Ectodermal cell (in vitro differentiated cells): Measurements from ENCODE around the gene NFKBIB.

Source experiments
- H3K27ac ChIP-seq: 2 replicates; pipeline ENCODE4 v1.7.0; 2013; ENCODE audit warnings: mild to moderate bottlenecking, low read depth, low read length; ENCODE audit not compliant: insufficient read depth, poor library complexity, severe bottlenecking
- H3K27me3 ChIP-seq: 2 replicates; pipeline ENCODE4 v1.7.0; 2013; ENCODE audit warnings: mild to moderate bottlenecking, low read length; ENCODE audit not compliant: insufficient read depth, control insufficient read depth, poor library complexity, severe bottlenecking
- H3K36me3 ChIP-seq: one replicate; pipeline ENCODE4 v1.7.0; 2013; ENCODE audit warnings: low read length; ENCODE audit not compliant: control insufficient read depth, insufficient read depth
- H3K4me1 ChIP-seq: one replicate; pipeline ENCODE4 v1.7.0; 2013; ENCODE audit warnings: low read length; ENCODE audit not compliant: control insufficient read depth, insufficient read depth
- H3K4me3 ChIP-seq: 2 replicates; pipeline ENCODE4 v1.7.0; 2013; ENCODE audit warnings: low read depth, low read length, control low read depth; ENCODE audit not compliant: insufficient read depth
- H3K9me3 ChIP-seq: 2 replicates; pipeline ENCODE4 v1.7.0; 2013; ENCODE audit warnings: mild to moderate bottlenecking, low read length, moderate library complexity; ENCODE audit not compliant: control insufficient read depth
- WGBS, 2 experiments: methylation state at CpG; one replicate each; pipeline ENCODE4 v1.1.7; 2013; ENCODE audit warnings: missing lambda C conversion rate in 2 of 2; 5-methylcytosine and 5-hydroxymethylcytosine counted together

NFKBIB gene

GRCh38 chr19:38889803-38890202 is 10.0 kb upstream of the NFKBIB start:
- Histone ChIP-seq H3K9me3 (no peaks in the 10 kb centered on the region), H3K27ac (no peak overlapping the region), H3K27me3 (no peaks in the 10 kb centered on the region), H3K4me3 (no peak overlapping the region), H3K4me1 (peaks cover 4% of the 10 kb centered on the region), H3K36me3 (no peaks in the 10 kb centered on the region)
- 92 to 96% methylated on average over 8 of the region's 8 CpGs for WGBS, 2 experiments

GRCh38 chr19:38890686-38891085 is 9.1 kb upstream of the NFKBIB start:
- Histone ChIP-seq H3K9me3 (no peaks in the 10 kb centered on the region), H3K36me3 (no peaks in the 10 kb centered on the region), H3K27ac (no peak overlapping the region), H3K4me1 (peaks cover 4% of the 10 kb centered on the region), H3K4me3 (no peak overlapping the region), H3K27me3 (no peaks in the 10 kb centered on the region)

- Histone ChIP-seq H3K4me1 (peaks cover 4% of the 10 kb centered on the region), H3K4me3 (no peak overlapping the region), H3K27me3 (no peaks in the 10 kb centered on the region), H3K27ac (no peak overlapping the region), H3K9me3 (no peaks in the 10 kb centered on the region), H3K36me3 (no peaks in the 10 kb centered on the region)
- 84 to 92% methylated on average over 6 of the region's 6 CpGs for WGBS, 2 experiments
Observed at GRCh38 chr19:38891771-38892170, 8.0 kb upstream of the NFKBIB start.

- Histone ChIP-seq H3K4me3 (no peak overlapping the region), H3K27ac (no peak overlapping the region), H3K27me3 (no peaks in the 10 kb centered on the region), H3K4me1 (peaks cover 4% of the 10 kb centered on the region), H3K36me3 (no peaks in the 10 kb centered on the region), H3K9me3 (no peaks in the 10 kb centered on the region)
- WGBS, 2 experiments: 89 to 92% methylated on average over 5 of the region's 5 CpGs
Observed at GRCh38 chr19:38892841-38893240, 6.9 kb upstream of the NFKBIB start.

GRCh38 chr19:38893341-38893771 is 6.4 kb upstream of the NFKBIB start:
- Histone ChIP-seq H3K36me3 (no peaks in the 10 kb centered on the region), H3K27me3 (peaks cover 2% of the 10 kb centered on the region), H3K4me1 (peaks cover 4% of the 10 kb centered on the region), H3K4me3 (no peak overlapping the region), H3K27ac (no peak overlapping the region), H3K9me3 (no peaks in the 10 kb centered on the region)
- 94 to 96% methylated on average over 14 of the region's 14 CpGs for WGBS, 2 experiments

- H3K4me1 ChIP-seq: peaks cover 4% of the 10 kb centered on the region
- 86 to 89% methylated on average over 9 of the region's 9 CpGs for WGBS, 2 experiments
- no peaks in the 10 kb centered on the region for H3K36me3 ChIP-seq
- no peak overlapping the region for H3K27ac ChIP-seq
- H3K27me3 ChIP-seq: peaks cover 10% of the 10 kb centered on the region
- H3K4me3 ChIP-seq: no peak overlapping the region
- no peaks in the 10 kb centered on the region for H3K9me3 ChIP-seq
Observed at GRCh38 chr19:38894968-38895367, 4.8 kb upstream of the NFKBIB start.

- H3K27me3 ChIP-seq: peaks cover 10% of the 10 kb centered on the region
- H3K9me3 ChIP-seq: no peaks in the 10 kb centered on the region
- H3K4me3 ChIP-seq: peak overlapping the region; percentile 81
- H3K4me1 ChIP-seq: no peaks in the 10 kb centered on the region
- WGBS, 2 experiments: 35 to 36% methylated on average over 25 of the region's 25 CpGs
- no peak overlapping the region for H3K27ac ChIP-seq
- H3K36me3 ChIP-seq: no peaks in the 10 kb centered on the region
Observed at GRCh38 chr19:38898788-38899446, 852 bp upstream of the NFKBIB start.

GRCh38 chr19:38900202-38900629 is 447 bp downstream of the NFKBIB start:
- H3K27me3 ChIP-seq: peaks cover 10% of the 10 kb centered on the region
- H3K9me3 ChIP-seq: no peaks in the 10 kb centered on the region
- H3K27ac ChIP-seq: peak overlapping the region; percentile 45
- H3K36me3 ChIP-seq: no peaks in the 10 kb centered on the region
- WGBS, 2 experiments: 7 to 10% methylated on average over 8 of the region's 8 CpGs
- H3K4me1 ChIP-seq: no peaks in the 10 kb centered on the region
- peak overlapping the region; percentile 81 for H3K4me3 ChIP-seq

GRCh38 chr19:38900743-38901190 is 998 bp downstream of the NFKBIB start:
- no peaks in the 10 kb centered on the region for H3K9me3 ChIP-seq
- H3K4me3 ChIP-seq: peak overlapping the region; percentile 81
- H3K36me3 ChIP-seq: no peaks in the 10 kb centered on the region
- H3K4me1 ChIP-seq: no peaks in the 10 kb centered on the region
- H3K27ac ChIP-seq: peak overlapping the region; percentile 45
- H3K27me3 ChIP-seq: peaks cover 10% of the 10 kb centered on the region
- 79 to 86% methylated on average over 3 of the region's 3 CpGs for WGBS, 2 experiments

- WGBS, 2 experiments: 97% methylated on average over 1 of the region's 1 CpG
- no peak overlapping the region for H3K4me3 ChIP-seq
- no peaks in the 10 kb centered on the region for H3K36me3 ChIP-seq
- peaks cover 10% of the 10 kb centered on the region for H3K27me3 ChIP-seq
- H3K4me1 ChIP-seq: no peaks in the 10 kb centered on the region
- no peaks in the 10 kb centered on the region for H3K9me3 ChIP-seq
- H3K27ac ChIP-seq: no peak overlapping the region
Observed at GRCh38 chr19:38901683-38902082, 1.9 kb downstream of the NFKBIB start.
